ENCODE data around the gene CASK. TPM values are rescaled to one million over a fixed set of nuclear protein-coding genes. Genes with fewer than 3 reads are reported as not detected.
A peak's percentile ranks its signal among the peaks of the same experiment; 100 is the strongest.
"Not testable (repeated sequence)": the region's sequence is repeated elsewhere in the genome, so short reads cannot be mapped to it uniquely, and the experiment has no call there.

Gene CASK
- total RNA-seq, 6 experiments from 2014 or later, result 17.8 to 23.8 (median 20.4) TPM

DNA sequence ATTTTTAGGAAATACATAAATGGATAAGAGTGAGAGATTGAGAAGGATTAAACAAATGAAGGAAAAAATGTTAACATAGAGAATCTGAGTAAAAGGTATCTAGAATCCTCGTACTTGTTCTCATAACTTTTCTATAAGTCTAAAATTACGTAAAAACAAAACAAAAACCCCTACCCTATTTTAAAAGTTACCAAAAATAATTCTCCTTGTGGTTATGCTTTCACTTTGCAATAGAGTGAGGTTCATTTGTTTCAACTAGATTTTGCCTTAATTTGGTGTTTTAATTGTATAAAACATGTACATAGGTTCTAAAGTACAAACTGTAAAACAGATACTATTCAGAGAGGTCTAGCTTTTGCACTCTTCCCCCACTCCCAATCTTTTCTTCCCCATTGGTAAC lies 238.4 kb downstream of the CASK start:
- no peak overlapping the region for H3K4me3 ChIP-seq
- intact Hi-C loops (cut with DNase I), result no loop called here
- peaks cover 0 to 1% (median 0%) of the 10 kb centered on the region in 4 donors for H3K4me1 ChIP-seq
- no peaks in the 10 kb centered on the region for H3K36me3 ChIP-seq
- no peak for TF ChIP-seq CTCF (IDR thresholded peaks at IDR 0.05)
- TF ChIP-seq POLR2A (IDR thresholded peaks at IDR 0.05), result no peak
- DNase-seq (no peak), ATAC-seq (no peak)
- H3K27ac ChIP-seq, result no peak overlapping the region
- peaks cover 0 to 11% of the 10 kb centered on the region in 2 donors for H3K27me3 ChIP-seq
- H3K9me3 ChIP-seq, result no peaks in the 10 kb centered on the region
- WGBS (ENCODE audit: insufficient coverage, low coverage, low lambda C conversion rate, missing lambda C conversion rate), result 85% methylated on average over 2 of the region's 2 CpGs

- H3K27ac ChIP-seq, result no peak overlapping the region
- WGBS (ENCODE audit: insufficient coverage, low coverage, low lambda C conversion rate, missing lambda C conversion rate), result 17% methylated on average over 3 of the region's 3 CpGs
- ATAC-seq (peak; percentile 85 to 96 (median 88)), DNase-seq (peak in 1 of 3 donors; percentile 57)
- no peaks in the 10 kb centered on the region for H3K4me1 ChIP-seq
- H3K9me3 ChIP-seq, result no peaks in the 10 kb centered on the region
- H3K4me3 ChIP-seq, result no peak overlapping the region
- no peaks in the 10 kb centered on the region for H3K36me3 ChIP-seq
- H3K27me3 ChIP-seq, result peaks cover 0 to 11% of the 10 kb centered on the region in 2 donors
- intact Hi-C loops (cut with DNase I), result no loop called here
- TF ChIP-seq CTCF (IDR thresholded peaks at IDR 0.05) (no peak), POLR2A (IDR thresholded peaks at IDR 0.05) (no peak)
Observed at GRCh38 chrX:41684138-41684537, 239.2 kb downstream of the CASK start.

- WGBS (ENCODE audit: insufficient coverage, low coverage, low lambda C conversion rate, missing lambda C conversion rate), result 49% methylated on average over 6 of the region's 6 CpGs
- intact Hi-C loops (cut with DNase I), result no loop called here
Observed at GRCh38 chrX:41677183-41678060, 245.9 kb downstream of the CASK start.

DNA sequence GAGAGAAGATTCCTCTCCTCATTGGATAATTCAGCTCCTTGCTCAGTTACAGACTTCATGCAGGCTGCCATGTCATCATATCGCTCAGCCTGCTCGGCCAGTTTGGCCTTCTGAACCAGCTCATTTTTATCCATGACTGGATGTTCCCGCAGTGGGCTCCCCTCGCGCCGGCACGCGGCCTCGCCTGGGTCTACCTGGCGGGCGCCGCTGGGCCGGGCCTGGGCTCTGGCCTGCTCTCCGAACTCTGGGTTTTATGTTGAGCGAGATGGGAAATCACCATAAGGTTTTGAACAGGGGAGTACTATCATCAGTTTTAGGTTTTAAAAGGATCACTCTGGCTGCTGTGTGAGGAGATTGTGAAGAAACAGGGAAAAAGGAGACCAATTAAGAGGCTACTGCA lies 247.0 kb downstream of the CASK start:
- DNase-seq; intact Hi-C loops (cut with DNase I); H3K4me3 ChIP-seq: not testable (repeated sequence)

More at GRCh38 chrX:41677183-41678060, 245.9 kb downstream of the CASK start:
- Histone ChIP-seq H3K27ac (no peak overlapping the region), H3K4me1 (peaks cover 0 to 14% (median 3%) of the 10 kb centered on the region in 4 donors), H3K9me3 (no peaks in the 10 kb centered on the region), H3K36me3 (no peaks in the 10 kb centered on the region), H3K27me3 (peaks cover 0 to 6% of the 10 kb centered on the region in 2 donors), H3K4me3 (no peak overlapping the region)
- peak in 3 of 4 donors; percentile 14 to 80 (median 43) for ATAC-seq
- TF ChIP-seq CTCF (IDR thresholded peaks at IDR 0.05) (no peak), POLR2A (IDR thresholded peaks at IDR 0.05) (no peak)
- DNase-seq, result no peak

DNA sequence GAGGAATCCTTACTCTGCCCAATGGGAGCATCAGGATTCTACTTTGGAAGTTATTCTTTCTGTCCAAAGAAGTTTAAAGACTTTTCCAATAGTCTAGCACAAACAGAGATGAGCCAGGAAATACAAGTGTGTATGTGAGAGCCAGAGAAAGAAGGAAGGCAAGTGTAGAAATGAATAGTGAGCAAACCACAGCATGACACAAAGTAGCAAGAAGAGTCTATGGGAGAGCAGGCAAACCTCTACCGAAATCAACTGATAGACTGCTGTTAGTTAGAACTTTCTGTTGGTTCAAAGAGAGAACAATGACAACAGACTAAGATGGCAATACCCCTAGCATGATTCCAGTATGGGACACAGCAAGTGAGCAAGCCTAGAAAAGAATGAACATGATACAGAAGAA lies 250.7 kb downstream of the CASK start:
- Histone ChIP-seq H3K9me3 (no peaks in the 10 kb centered on the region), H3K4me3 (no peak overlapping the region), H3K4me1 (peaks cover 0 to 10% (median 3%) of the 10 kb centered on the region in 4 donors), H3K27me3 (no peaks in the 10 kb centered on the region), H3K36me3 (no peaks in the 10 kb centered on the region), H3K27ac (no peak overlapping the region)
- 40% methylated on average over 1 of the region's 1 CpG for WGBS (ENCODE audit: insufficient coverage, low coverage, low lambda C conversion rate, missing lambda C conversion rate)
- DNase-seq, result no peak
- TF ChIP-seq POLR2A (IDR thresholded peaks at IDR 0.05) (no peak), CTCF (IDR thresholded peaks at IDR 0.05) (no peak)
- no peak for ATAC-seq
- intact Hi-C loops (cut with DNase I), result no loop called here

More for the DNA sequence above, 247.0 kb downstream of the CASK start:
- H3K27me3 ChIP-seq, ATAC-seq, H3K27ac ChIP-seq, H3K36me3 ChIP-seq, H3K9me3 ChIP-seq: not testable (repeated sequence)
- peaks cover 0 to 14% (median 3%) of the 10 kb centered on the region in 4 donors for H3K4me1 ChIP-seq
- WGBS (ENCODE audit: insufficient coverage, low coverage, low lambda C conversion rate, missing lambda C conversion rate), result 72% methylated on average over 14 of the region's 15 CpGs

Measured in right lobe of liver (tissue), 6 donors.